SHP77 (cell line): Measurements from ENCODE around the gene ITGB1.
"Not testable (repeated sequence)": the region's sequence is repeated elsewhere in the genome, so short reads cannot be mapped to it uniquely, and the experiment has no call there.

ENCODE experiments used
- DNase-seq, 2 experiments: peaks; one replicate each; lab custom pipeline; 2025; lab: John Stamatoyannopoulos, UW

ITGB1 gene

GRCh38 chr10:32980558-32981468, 22.8 kb upstream of the ITGB1 start:
- DNase-seq: peak; percentile 88 to 91

DNA sequence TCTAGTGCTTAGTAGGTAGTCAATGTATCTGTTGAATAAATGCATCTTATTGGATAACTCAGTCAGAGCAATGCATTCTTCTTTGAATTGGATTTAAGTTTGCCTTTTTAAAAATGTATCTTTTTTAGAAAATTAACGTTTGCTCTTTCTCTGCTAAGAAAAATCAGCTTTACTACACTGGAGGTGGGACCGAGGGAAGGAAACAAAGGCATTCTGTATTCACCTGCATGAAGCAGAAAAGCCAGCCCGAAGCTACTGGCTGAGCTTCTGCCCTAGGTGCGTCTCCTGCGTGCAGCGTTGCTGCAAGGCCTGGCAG, 22.2 kb upstream of the ITGB1 start:
- no peak for DNase-seq

DNA sequence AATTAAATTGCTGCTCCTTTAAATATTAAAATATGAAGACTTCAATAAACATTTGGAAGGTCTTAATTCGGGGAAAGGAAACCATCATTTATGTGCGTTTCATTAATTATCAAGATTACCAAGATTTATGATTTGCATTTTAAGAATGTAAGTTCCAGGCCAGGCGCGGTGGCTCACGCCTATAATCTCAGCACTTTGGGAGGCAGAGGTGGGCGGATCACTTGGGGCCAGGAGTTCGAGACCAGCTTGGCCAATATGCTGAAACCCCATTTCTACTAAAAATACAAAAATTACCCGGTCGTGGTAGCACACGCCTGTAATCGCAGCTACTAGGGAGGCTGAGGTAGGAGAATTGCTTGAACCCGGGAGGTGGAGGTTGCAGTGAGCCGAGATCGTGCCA, 21.7 kb upstream of the ITGB1 start:
- not testable (repeated sequence) for DNase-seq

GRCh38 chr10:32979041-32979440, 21.0 kb upstream of the ITGB1 start:
- no peak for DNase-seq

GRCh38 chr10:32977846-32978809, 20.1 kb upstream of the ITGB1 start:
- DNase-seq: not testable (repeated sequence)

DNA sequence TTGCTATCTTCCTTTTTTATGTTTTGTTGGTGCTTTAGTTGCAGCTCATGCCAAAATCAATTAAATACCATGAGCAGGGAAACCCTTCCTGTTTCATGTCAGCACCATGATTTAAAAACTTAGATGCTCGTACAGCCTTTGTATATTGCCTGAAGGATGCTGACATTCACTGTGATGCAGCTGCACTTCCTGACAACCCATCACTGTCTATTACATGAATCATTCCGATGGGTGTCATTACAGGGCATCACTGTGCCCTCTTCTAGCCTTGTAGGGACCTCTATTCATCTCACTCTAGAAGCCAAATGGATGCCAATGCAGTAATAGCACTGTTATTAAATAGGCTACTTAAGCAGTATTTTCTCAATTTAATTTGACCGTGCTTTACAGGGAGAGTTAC, 18.3 kb upstream of the ITGB1 start:
- DNase-seq: no peak

DNA sequence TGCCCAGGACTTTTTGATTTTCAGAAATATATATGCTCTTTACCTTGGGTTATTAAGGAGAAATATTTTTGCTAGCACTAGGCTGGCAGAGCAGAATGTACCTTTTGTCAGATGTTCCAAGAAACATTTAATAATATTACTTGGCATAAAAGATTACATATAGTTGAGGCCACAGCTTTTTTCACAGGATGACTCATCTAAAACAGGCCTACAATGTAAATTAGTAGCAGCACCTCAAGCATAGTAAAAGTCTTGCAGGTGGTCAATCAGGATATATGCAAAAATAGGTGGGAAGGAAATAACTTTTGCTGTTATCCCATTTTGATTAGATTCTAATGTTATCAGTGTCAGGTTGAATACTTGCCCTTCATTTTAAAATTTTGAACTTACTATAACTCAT, 14.9 kb upstream of the ITGB1 start:
- DNase-seq: no peak

DNA sequence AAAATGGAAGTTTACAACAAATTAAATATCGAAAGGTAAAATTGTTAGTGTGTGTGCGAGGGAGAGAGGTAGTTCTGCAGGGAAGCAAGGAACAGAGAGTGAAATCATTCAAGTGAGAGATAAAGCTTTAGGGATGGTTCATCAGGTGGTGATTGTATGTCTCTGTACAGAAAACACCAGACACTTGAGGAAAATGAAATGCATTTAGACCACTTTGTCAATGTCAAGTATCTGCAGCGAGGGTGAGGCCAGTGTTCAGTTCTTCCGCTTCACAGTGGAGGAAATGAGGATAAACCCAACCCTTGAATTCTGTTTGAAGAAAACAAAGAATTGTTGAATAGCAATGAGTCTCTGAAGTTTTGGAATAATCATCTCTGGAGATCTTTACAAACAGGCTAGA, 14.4 kb upstream of the ITGB1 start:
- no peak for DNase-seq

GRCh38 chr10:32971536-32972091, 13.6 kb upstream of the ITGB1 start:
- DNase-seq: no peak

DNA sequence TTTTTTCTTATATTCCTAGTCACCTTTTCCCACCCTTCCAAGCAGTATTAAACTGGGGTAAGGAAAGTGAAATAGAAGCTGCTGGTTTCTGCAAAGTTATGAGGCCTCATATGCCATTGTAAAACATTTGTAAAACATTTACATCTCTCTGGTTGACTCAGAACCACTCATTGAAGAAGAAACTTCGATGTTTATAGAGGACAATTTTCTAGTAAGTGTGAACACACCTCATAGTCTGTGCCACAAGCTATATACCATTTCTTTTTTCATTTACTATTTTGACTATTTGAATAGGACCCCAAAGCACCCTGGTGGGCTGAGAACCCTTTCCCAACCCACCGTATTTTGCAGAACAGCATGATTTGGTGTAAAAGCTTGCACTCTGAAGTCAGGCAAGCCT, 12.9 kb upstream of the ITGB1 start:
- DNase-seq: no peak

- DNase-seq: no peak
These were observed 6.2 kb upstream of the ITGB1 start for GRCh38 chr10:32964270-32964669.

- no peak for DNase-seq
These were observed 5.1 kb upstream of the ITGB1 start for GRCh38 chr10:32963096-32963495.

DNA sequence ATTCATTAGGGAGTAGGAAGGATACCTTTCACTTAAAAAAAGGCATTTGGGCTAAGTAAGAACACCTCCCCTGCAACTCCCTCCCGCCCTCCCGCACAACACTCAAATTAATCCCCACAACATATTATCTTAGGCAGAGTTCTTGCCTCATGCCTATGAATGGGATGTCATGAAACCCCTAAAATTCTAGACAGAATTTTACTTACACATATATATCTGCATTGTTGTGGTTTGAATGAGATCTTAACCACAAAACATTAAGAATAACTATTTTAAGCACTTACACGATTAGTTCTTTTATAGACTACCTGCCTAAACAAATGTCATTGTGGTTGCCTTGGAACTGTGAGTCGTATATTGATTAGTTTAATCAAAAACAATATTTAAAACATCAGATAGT, 4.5 kb upstream of the ITGB1 start:
- DNase-seq: no peak

DNA sequence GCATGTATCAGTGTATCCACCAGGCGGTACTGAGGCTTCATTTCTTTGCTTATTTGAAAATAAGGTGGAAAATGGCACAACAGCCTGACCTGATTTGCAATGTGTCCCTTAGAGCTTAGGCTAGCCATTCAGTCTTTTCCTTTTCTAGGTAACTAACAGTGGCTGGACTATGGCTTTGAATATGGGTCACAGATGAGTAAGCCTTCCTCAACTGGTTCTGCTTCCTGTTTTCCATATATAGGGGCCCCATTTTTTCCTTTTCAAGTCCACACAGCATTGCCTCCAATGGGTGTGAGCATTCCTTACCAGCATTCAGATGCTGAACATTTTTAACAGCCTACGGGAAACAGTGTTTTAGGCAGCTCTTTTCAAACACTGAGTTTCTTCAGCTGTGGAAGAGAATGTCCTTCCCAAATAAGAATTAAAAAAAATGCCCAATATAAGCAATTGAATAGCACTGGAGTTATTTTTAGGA, 3.9 kb upstream of the ITGB1 start:
- DNase-seq: no peak

- DNase-seq: no peak
These were observed 3.4 kb upstream of the ITGB1 start for GRCh38 chr10:32961343-32961894.

DNA sequence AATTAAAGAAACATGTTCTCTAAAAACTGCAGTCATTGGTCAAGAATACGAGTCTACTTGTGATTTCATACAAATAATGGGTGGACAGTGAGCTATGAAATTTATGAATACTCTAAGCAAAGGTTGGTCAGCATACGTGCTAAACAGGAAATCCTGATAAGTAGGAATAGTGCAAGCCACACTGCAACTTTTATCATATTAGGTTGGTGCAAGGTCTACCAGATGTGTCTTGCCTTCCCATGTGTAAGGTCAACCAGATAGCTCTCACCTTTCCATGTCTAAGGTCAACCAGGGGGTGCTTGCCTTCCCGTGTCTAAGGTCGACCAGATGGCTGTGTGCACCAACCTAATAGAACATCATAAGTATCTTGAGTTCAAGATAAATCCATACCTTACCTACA, 2.0 kb upstream of the ITGB1 start:
- DNase-seq: no peak

GRCh38 chr10:32959006-32959920, 1.2 kb upstream of the ITGB1 start:
- no peak for DNase-seq

DNA sequence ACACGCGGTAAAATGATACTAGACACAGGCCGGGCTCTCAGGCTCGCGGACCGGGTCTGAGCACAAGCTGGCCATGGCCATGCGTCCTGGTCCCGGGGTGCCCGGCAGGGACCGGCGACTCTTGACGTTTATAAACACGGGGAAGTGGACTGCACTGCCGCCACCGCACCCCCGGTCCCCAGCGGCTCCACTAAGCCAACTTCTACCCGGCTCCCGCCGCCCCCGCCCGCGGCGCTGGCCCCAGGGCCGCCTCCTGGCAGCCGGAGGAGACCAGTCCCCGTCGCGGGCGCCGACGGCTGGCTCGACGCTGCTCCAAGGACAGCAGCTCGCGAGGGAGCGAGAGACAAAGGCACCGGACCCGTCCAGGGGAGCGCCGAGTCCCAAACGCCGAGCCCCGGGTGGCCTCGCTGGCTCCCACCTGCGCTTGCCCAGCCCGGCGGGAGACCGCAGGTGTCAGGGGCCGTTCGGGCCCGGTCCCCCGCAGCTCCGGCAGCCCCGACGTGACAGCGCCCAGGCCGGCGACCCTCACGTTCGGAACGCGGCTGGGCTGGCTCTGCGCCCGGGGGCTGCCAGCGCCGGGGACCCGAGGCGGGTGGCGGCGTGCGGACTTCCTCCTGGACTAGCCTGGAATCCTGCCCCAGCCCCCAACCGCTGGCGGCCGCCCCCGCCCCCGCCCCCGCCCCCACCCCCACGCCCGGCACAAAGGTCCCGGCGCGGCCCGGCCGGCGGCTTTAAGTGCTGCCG, 517 bp downstream of the ITGB1 start:
- DNase-seq: peak; percentile 17 to 31

DNA sequence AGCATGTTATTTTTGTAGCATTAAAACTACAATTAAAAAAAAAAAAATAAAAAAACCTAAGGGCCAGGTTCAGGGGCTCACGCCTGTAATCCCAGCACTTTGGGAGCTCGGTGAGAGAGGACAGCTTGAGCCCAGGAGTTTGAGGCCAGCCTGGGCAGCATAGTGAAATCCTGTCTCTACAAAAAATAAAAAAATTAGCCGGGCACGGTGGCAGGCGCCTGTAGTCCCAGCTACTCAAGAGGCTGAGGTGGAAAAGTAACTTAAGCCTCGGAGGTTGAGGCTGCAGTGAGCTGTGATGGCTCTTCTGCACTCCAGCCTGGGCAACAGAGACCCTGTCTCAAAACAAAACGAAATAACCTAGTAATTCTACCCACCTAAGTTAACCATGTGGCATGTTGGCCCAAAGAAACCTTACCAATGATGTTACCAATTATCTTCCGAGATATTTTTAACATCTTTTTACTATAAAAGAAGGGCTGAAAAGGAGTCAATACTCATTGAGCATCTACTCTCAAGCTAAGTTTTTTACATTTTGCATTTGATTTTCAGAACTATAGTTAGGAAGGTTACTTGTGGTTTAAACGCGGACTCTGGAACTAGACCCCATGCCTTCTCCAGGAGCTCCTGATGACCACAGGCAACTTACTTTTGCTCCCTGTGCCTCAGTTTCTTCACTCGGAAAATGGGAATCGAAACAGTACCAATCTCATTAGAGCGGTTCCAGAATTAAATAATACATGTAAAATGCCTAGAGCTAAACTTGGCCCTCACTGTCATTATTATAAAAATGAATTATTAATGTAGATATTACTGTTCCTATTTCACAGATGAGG, 1.4 kb downstream of the ITGB1 start:
- no peak for DNase-seq

DNA sequence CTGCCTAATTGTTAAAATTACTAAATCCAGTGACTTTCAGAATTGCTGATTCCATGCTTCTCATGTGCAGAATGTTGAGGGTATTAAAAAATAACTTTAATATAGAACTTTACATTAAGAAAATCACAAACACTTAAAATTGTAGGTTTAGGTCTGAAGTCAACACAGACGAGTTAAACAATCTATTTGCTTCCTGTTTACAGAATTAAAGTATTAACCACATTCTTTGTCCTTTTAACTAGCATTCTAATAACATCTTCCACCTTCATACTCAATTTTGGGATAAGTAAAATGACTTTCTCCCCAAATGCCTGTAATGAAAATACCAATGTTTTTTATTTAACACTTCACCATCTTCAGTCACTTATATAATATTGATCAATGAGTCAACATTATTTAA, 2.2 kb downstream of the ITGB1 start:
- no peak for DNase-seq
